PC-3 (cell line): ENCODE results near the gene ZNF236. TPM values are rescaled to one million over a fixed set of nuclear protein-coding genes. Genes with fewer than 3 reads are reported as not detected.

Experiments used
- ATAC-seq: fragments of 200-7000 bp; cut with Tn5 transposase; 2 replicates; pipeline ENCODE4 v1.9.1; 2020; ENCODE audit warnings: mild to moderate bottlenecking, moderate library complexity
- BruUV-seq: library from RNA; stranded (reverse); fragments of 400-500 nt; replicated peaks from 2 replicates; lab custom pipeline; 2021; lab: Mats Ljungman, UMichigan
- CTCF ChIA-PET: fragments of 300-600 bp; sonication (Branson Sonifier 250); formaldehyde crosslinking; loops from one replicate; lab custom pipeline; 2022; ENCODE audit warnings: antibody characterized with exemption; lab: Charles Lee
- POLR2A ChIA-PET: fragments of 300-600 bp; sonication (Branson Sonifier 250); formaldehyde crosslinking; loops from one replicate; lab custom pipeline; 2022; ENCODE audit warnings: antibody characterized with exemption; ENCODE audit not compliant: unreplicated experiment; lab: Charles Lee
- DNase-seq: peaks from one replicate; pipeline ENCODE4 v3.0.0-alpha.2; 2015
- H2AFZ ChIP-seq: fragments of 300-600 bp; sonication (generic); 2 replicates; pipeline ENCODE4 v1.6.0; 2016; ENCODE audit warnings: antibody characterized with exemption, low read length
- H3F3A ChIP-seq: fragments of 300-600 bp; sonication (generic); one replicate; pipeline ENCODE4 v1.6.0; 2017; ENCODE audit warnings: antibody characterized with exemption, low read length, control low read depth, mild to moderate bottlenecking; ENCODE audit not compliant: unreplicated experiment
- H3K27ac ChIP-seq: fragments of 300-600 bp; sonication (generic); 2 replicates; pipeline ENCODE4 v1.5.1; 2016; ENCODE audit warnings: mild to moderate bottlenecking, low read length
- H3K27me3 ChIP-seq: fragments of 300-600 bp; sonication (generic); 2 replicates; pipeline ENCODE4 v1.6.1; 2016; ENCODE audit warnings: low read length, mixed read lengths
- H3K36me3 ChIP-seq: fragments of 300-600 bp; sonication (generic); 2 replicates; pipeline ENCODE4 v1.6.1; 2016; ENCODE audit warnings: low read depth, mixed run types, low read length, mixed read lengths
- H3K4me1 ChIP-seq: fragments of 300-600 bp; sonication (generic); 2 replicates; pipeline ENCODE4 v1.5.1; 2016; ENCODE audit warnings: low read length; ENCODE audit not compliant: insufficient read depth
- H3K4me2 ChIP-seq: fragments of 300-600 bp; sonication (generic); 2 replicates; pipeline ENCODE4 v1.6.0; 2016; ENCODE audit warnings: low read length
- H3K4me3 ChIP-seq: fragments of 300-600 bp; sonication (generic); 2 replicates; pipeline ENCODE4 v1.5.1; 2016; ENCODE audit warnings: mild to moderate bottlenecking, low read length, mixed read lengths
- H3K79me2 ChIP-seq: fragments of 300-600 bp; sonication (generic); 2 replicates; pipeline ENCODE4 v1.6.1; 2017; ENCODE audit warnings: low read length, mixed read lengths
- H3K9ac ChIP-seq: fragments of 300-600 bp; sonication (generic); 2 replicates; pipeline ENCODE4 v1.6.0; 2016; ENCODE audit warnings: mild to moderate bottlenecking, low read length
- H3K9me2 ChIP-seq: fragments of 300-600 bp; sonication (generic); replicated peaks from 2 replicates; pipeline ENCODE4 v1.6.1; 2016; ENCODE audit warnings: mixed run types, low read length, mixed read lengths
- H3K9me3 ChIP-seq: fragments of 300-600 bp; sonication (generic); 2 replicates; pipeline ENCODE4 v1.6.1; 2016; ENCODE audit warnings: low read length, mixed read lengths
- H4K20me1 ChIP-seq: fragments of 300-600 bp; sonication (generic); 2 replicates; pipeline ENCODE4 v1.6.1; 2016; ENCODE audit warnings: low read length, mixed read lengths
- CTCF ChIP-seq: fragments of 300-600 bp; sonication (generic); conservative IDR thresholded peaks from 2 replicates; pipeline ENCODE4 v1.5.1; 2017; ENCODE audit warnings: antibody characterized with exemption, low read depth, mild to moderate bottlenecking, low read length
- EZH2 ChIP-seq: fragments of 300-600 bp; sonication (generic); IDR thresholded peaks from one replicate; pipeline ENCODE4 v1.6.1; 2017; ENCODE audit warnings: antibody characterized with exemption, mild to moderate bottlenecking, low read length; ENCODE audit not compliant: unreplicated experiment
- EZH2phosphoT487 ChIP-seq: fragments of 300-600 bp; sonication (generic); IDR thresholded peaks from 2 replicates; pipeline ENCODE4 v1.6.1; 2018; ENCODE audit warnings: mild to moderate bottlenecking, antibody characterized with exemption, low read length, borderline replicate concordance
- intact Hi-C: fragments of 100-400 bp; cut with micrococcal nuclease; formaldehyde crosslinking; loops from 2 replicates; pipeline ENCODE4 v1.9.0; 2023
- total RNA-seq: library from RNA; depleted of rRNA; stranded (reverse); fragments of >200 nt; gene quantifications from 2 replicates; pipeline ENCODE4 v1.2.3, GENCODE V29; 2014

ZNF236 gene
- total RNA-seq, 1 experiment from 2014 or later: 7.7 TPM

GRCh38 chr18:76979111-76979751 is 156.9 kb downstream of the ZNF236 start:
- Histone ChIP-seq H3K4me3 (no peak overlapping the region), H3K79me2 (no peaks in the 10 kb centered on the region), H3K9ac (no peak overlapping the region), H3K9me3 (no peaks in the 10 kb centered on the region), H2AFZ (no peak overlapping the region), H3K4me1 (peaks cover 5% of the 10 kb centered on the region), H4K20me1 (no peaks in the 10 kb centered on the region), H3K27ac (no peak overlapping the region), H3K4me2 (no peak overlapping the region), H3F3A (no peaks in the 10 kb centered on the region), H3K27me3 (no peaks in the 10 kb centered on the region), H3K9me2 (no peaks in the 10 kb centered on the region), H3K36me3 (no peaks in the 10 kb centered on the region)
- DNase-seq (no peak), ATAC-seq (no peak)
- POLR2A ChIA-PET: no interaction called here
- BruUV-seq: no TSS peak
- intact Hi-C loops: no loop called here
- CTCF ChIA-PET: no interaction called here
- no peak for TF ChIP-seq CTCF

GRCh38 chr18:76979906-76980305 is 157.5 kb downstream of the ZNF236 start:
- BruUV-seq: no TSS peak
- Histone ChIP-seq H3K4me1 (peaks cover 5% of the 10 kb centered on the region), H3K27me3 (no peaks in the 10 kb centered on the region), H3K36me3 (no peaks in the 10 kb centered on the region), H3K9me2 (no peaks in the 10 kb centered on the region), H3K9me3 (no peaks in the 10 kb centered on the region), H3K9ac (no peak overlapping the region), H3F3A (no peaks in the 10 kb centered on the region), H2AFZ (no peak overlapping the region), H3K79me2 (no peaks in the 10 kb centered on the region), H3K4me2 (no peak overlapping the region), H3K27ac (no peak overlapping the region), H4K20me1 (no peaks in the 10 kb centered on the region), H3K4me3 (no peak overlapping the region)
- no peak for TF ChIP-seq CTCF
- no peak for TF ChIP-seq EZH2
- TF ChIP-seq EZH2phosphoT487: no peak
- ChIA-PET CTCF (no interaction called here), POLR2A (no interaction called here)
- ATAC-seq: no peak
- intact Hi-C loops: no loop called here
- no peak for DNase-seq

- no peaks in the 10 kb centered on the region for H3K9me2 ChIP-seq
- ChIA-PET CTCF (no interaction called here), POLR2A (no interaction called here)
- no peak overlapping the region for H2AFZ ChIP-seq
- no peak overlapping the region for H3K9ac ChIP-seq
- H4K20me1 ChIP-seq: no peaks in the 10 kb centered on the region
- H3K4me3 ChIP-seq: no peak overlapping the region
- no TSS peak for BruUV-seq
- no peak for DNase-seq
- H3K4me1 ChIP-seq: peaks cover 5% of the 10 kb centered on the region
- intact Hi-C loops: no loop called here
- H3K4me2 ChIP-seq: no peak overlapping the region
- H3K27me3 ChIP-seq: no peaks in the 10 kb centered on the region
- H3K79me2 ChIP-seq: no peaks in the 10 kb centered on the region
- no peaks in the 10 kb centered on the region for H3K9me3 ChIP-seq
- H3K27ac ChIP-seq: no peak overlapping the region
- no peak for ATAC-seq
- TF ChIP-seq CTCF (no peak), EZH2 (no peak), EZH2phosphoT487 (no peak)
- H3F3A ChIP-seq: no peaks in the 10 kb centered on the region
- no peaks in the 10 kb centered on the region for H3K36me3 ChIP-seq
Observed at GRCh38 chr18:76980663-76981395, 158.5 kb downstream of the ZNF236 start.
